AG08395 (cell line): Measurements from ENCODE around the gene AADACL2.

ENCODE experiments used
- DNase-seq: peaks from one replicate; pipeline ENCODE4 v3.0.0; 2012; ENCODE audit warnings: mixed read lengths, low spot score

The AADACL2 gene

DNA sequence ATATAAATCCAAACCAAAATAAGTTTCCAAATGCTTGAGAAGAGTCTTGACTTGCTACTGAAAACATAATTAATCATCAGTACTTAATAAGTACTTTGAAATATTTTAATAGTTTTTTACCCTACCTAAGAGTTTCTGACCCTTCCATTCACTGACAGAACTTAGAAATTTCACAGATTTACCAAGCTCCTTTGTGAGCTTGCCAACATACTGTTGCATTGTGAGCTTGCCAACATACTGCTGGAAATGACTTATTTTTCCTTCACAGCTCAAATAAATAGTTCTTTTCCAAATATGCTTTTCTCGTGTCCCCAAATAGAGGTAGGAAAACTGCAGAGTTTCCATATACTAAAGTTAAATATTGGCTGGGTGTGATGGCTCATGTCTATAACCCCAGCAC lies 70.5 kb downstream of the AADACL2 start:
- DNase-seq = no peak

DNA sequence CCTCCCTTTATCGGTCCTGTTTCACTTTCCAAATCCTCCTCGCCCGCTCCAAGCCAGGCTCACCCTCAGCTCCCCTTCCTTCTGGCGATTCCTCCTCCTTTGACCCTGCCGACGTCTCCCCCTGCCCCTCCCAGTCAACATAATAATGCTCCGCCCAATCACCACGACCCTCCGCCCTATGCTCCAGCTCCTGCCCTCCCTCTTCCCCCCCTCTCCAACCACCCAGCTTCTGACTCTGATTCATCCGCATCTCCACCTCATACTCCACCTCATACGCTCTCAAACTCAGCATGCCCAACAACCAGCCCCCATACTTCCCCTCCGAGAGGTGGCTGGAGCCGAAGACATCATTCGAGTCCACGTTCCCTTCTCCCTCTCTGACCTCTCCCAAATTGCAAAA lies 73.1 kb downstream of the AADACL2 start:
- DNase-seq = no peak
